RWPE2 (cell line): ENCODE results near the gene ELAVL2.
A peak's percentile ranks its signal among the peaks of the same experiment; 100 is the strongest.

Source experiments
- ATAC-seq: fragments of 200-7000 bp; cut with Tn5 transposase; 3 replicates; pipeline ENCODE4 v1.9.1; 2021; ENCODE audit warnings: low read depth
- DNase-seq: peaks from one replicate; pipeline ENCODE4 v3.0.0-alpha.2; 2020; ENCODE audit warnings: low spot score
- H3K27ac ChIP-seq: fragments of 450-650 bp; 2 replicates; pipeline ENCODE4 v1.5.1; 2017; ENCODE audit warnings: mild to moderate bottlenecking; ENCODE audit not compliant: poor library complexity, severe bottlenecking
- H3K27me3 ChIP-seq: fragments of 250-450 bp; sonication (Bioruptor Pico); 2 replicates; pipeline ENCODE4 v1.5.1; 2021; ENCODE audit warnings: mild to moderate bottlenecking, moderate library complexity; ENCODE audit not compliant: insufficient read depth, poor library complexity, severe bottlenecking
- H3K36me3 ChIP-seq: fragments of 250-450 bp; sonication (Bioruptor Pico); 2 replicates; pipeline ENCODE4 v1.5.1; 2020; ENCODE audit warnings: low read depth, mild to moderate bottlenecking, moderate library complexity
- H3K4me1 ChIP-seq: fragments of 250-450 bp; sonication (Bioruptor Pico); 2 replicates; pipeline ENCODE4 v1.5.1; 2021; ENCODE audit warnings: mild to moderate bottlenecking, moderate library complexity; ENCODE audit not compliant: insufficient read depth, poor library complexity, severe bottlenecking
- H3K4me3 ChIP-seq: fragments of 250-450 bp; sonication (Bioruptor Pico); 2 replicates; pipeline ENCODE4 v1.5.1; 2021; ENCODE audit warnings: mild to moderate bottlenecking, moderate library complexity; ENCODE audit not compliant: severe bottlenecking
- H3K9me3 ChIP-seq: fragments of 250-450 bp; sonication (Bioruptor Pico); 2 replicates; pipeline ENCODE4 v1.5.1; 2021; ENCODE audit warnings: mild to moderate bottlenecking, moderate library complexity; ENCODE audit not compliant: severe bottlenecking
- CTCF ChIP-seq: fragments of 450-650 bp; IDR thresholded peaks from one replicate; pipeline ENCODE4 v1.5.1; 2017; ENCODE audit warnings: mild to moderate bottlenecking, moderate library complexity; ENCODE audit not compliant: poor library complexity, severe bottlenecking

The ELAVL2 gene

GRCh38 chr9:23784962-23785361 lies 41.1 kb downstream of the ELAVL2 start:
- no peak for ATAC-seq
- Histone ChIP-seq H3K4me1 (peaks cover 7% of the 10 kb centered on the region), H3K27me3 (no peaks in the 10 kb centered on the region), H3K9me3 (no peaks in the 10 kb centered on the region), H3K27ac (no peak overlapping the region), H3K36me3 (no peaks in the 10 kb centered on the region), H3K4me3 (no peak overlapping the region)
- DNase-seq: no peak
- no peak for TF ChIP-seq CTCF

GRCh38 chr9:23783509-23783908 lies 42.5 kb downstream of the ELAVL2 start:
- Histone ChIP-seq H3K27me3 (no peaks in the 10 kb centered on the region), H3K27ac (no peak overlapping the region), H3K9me3 (no peaks in the 10 kb centered on the region), H3K36me3 (no peaks in the 10 kb centered on the region), H3K4me1 (peaks cover 19% of the 10 kb centered on the region), H3K4me3 (no peak overlapping the region)
- TF ChIP-seq CTCF: no peak
- DNase-seq: no peak
- ATAC-seq: no peak

- Histone ChIP-seq H3K9me3 (no peaks in the 10 kb centered on the region), H3K4me3 (no peak overlapping the region), H3K36me3 (no peaks in the 10 kb centered on the region), H3K27me3 (no peaks in the 10 kb centered on the region), H3K27ac (peak overlapping the region; percentile 24), H3K4me1 (peaks cover 37% of the 10 kb centered on the region)
- DNase-seq: no peak
- peak; percentile 59 for ATAC-seq
- TF ChIP-seq CTCF: no peak
These were observed 46.8 kb downstream of the ELAVL2 start for GRCh38 chr9:23779220-23779619.

- H3K27ac ChIP-seq: no peak overlapping the region
- no peaks in the 10 kb centered on the region for H3K9me3 ChIP-seq
- H3K4me1 ChIP-seq: peaks cover 55% of the 10 kb centered on the region
- no peaks in the 10 kb centered on the region for H3K36me3 ChIP-seq
- ATAC-seq: no peak
- DNase-seq: no peak
- no peaks in the 10 kb centered on the region for H3K27me3 ChIP-seq
- no peak overlapping the region for H3K4me3 ChIP-seq
- no peak for TF ChIP-seq CTCF
These were observed 48.7 kb downstream of the ELAVL2 start for GRCh38 chr9:23777328-23777727.

- Histone ChIP-seq H3K27me3 (no peaks in the 10 kb centered on the region), H3K4me3 (no peak overlapping the region), H3K27ac (peak overlapping the region; percentile 98), H3K4me1 (peaks cover 71% of the 10 kb centered on the region), H3K36me3 (no peaks in the 10 kb centered on the region), H3K9me3 (no peaks in the 10 kb centered on the region)
- TF ChIP-seq CTCF: no peak
- ATAC-seq (no peak), DNase-seq (no peak)
These were observed 50.5 kb downstream of the ELAVL2 start for GRCh38 chr9:23775549-23775948.
